GM23248 (cell line): ENCODE results near the gene DENND10. TPM values are rescaled to one million over a fixed set of nuclear protein-coding genes. Genes with fewer than 3 reads are reported as not detected.
"Not testable (repeated sequence)": the region's sequence is repeated elsewhere in the genome, so short reads cannot be mapped to it uniquely, and the experiment has no call there.

Experiments used
- DNase-seq: peaks from one replicate; pipeline ENCODE4 v3.0.0-alpha.2; 2015
- H2AFZ ChIP-seq: fragments of 200-600 bp; sonication (generic); 2 replicates; pipeline ENCODE4 v1.6.1; 2016; ENCODE audit warnings: antibody characterized with exemption
- H3F3A ChIP-seq: fragments of 200-600 bp; sonication (generic); 2 replicates; pipeline ENCODE4 v1.6.1; 2016; ENCODE audit warnings: mild to moderate bottlenecking, antibody characterized with exemption, mixed run types; ENCODE audit not compliant: insufficient read depth
- H3K27ac ChIP-seq: fragments of 200-600 bp; sonication (generic); 2 replicates; pipeline ENCODE4 v1.5.1; 2016; ENCODE audit warnings: mild to moderate bottlenecking
- H3K27me3 ChIP-seq: fragments of 200-600 bp; sonication (generic); replicated peaks from 2 replicates; pipeline ENCODE4 v1.6.1; 2016; ENCODE audit warnings: mild to moderate bottlenecking; ENCODE audit not compliant: insufficient read depth
- H3K36me3 ChIP-seq: fragments of 200-600 bp; sonication (generic); 2 replicates; pipeline ENCODE4 v1.6.1; 2016; ENCODE audit warnings: low read depth, mild to moderate bottlenecking
- H3K4me1 ChIP-seq: fragments of 200-600 bp; sonication (generic); 2 replicates; pipeline ENCODE4 v1.6.1; 2016; ENCODE audit warnings: mild to moderate bottlenecking; ENCODE audit not compliant: insufficient read depth
- H3K4me2 ChIP-seq: fragments of 200-600 bp; sonication (generic); one replicate; pipeline ENCODE4 v1.6.1; 2016; ENCODE audit warnings: mild to moderate bottlenecking; ENCODE audit not compliant: unreplicated experiment
- H3K4me3 ChIP-seq: fragments of 200-600 bp; sonication (generic); 2 replicates; pipeline ENCODE4 v1.5.1; 2016; ENCODE audit warnings: mild to moderate bottlenecking
- H3K79me2 ChIP-seq: fragments of 200-600 bp; sonication (generic); 2 replicates; pipeline ENCODE4 v1.6.1; 2016; ENCODE audit warnings: mild to moderate bottlenecking; ENCODE audit not compliant: insufficient read depth
- H3K9ac ChIP-seq: fragments of 200-600 bp; sonication (generic); 2 replicates; pipeline ENCODE4 v1.6.1; 2016; ENCODE audit warnings: mild to moderate bottlenecking
- H3K9me2 ChIP-seq: fragments of 200-600 bp; sonication (generic); 2 replicates; pipeline ENCODE4 v1.6.1; 2016; ENCODE audit warnings: mixed run types, mild to moderate bottlenecking, moderate library complexity; ENCODE audit not compliant: insufficient read depth
- H3K9me3 ChIP-seq: fragments of 200-600 bp; sonication (generic); one replicate; pipeline ENCODE4 v1.6.1; 2017; ENCODE audit warnings: low read depth
- H4K20me1 ChIP-seq: fragments of 200-600 bp; sonication (generic); 2 replicates; pipeline ENCODE4 v1.6.0; 2016; ENCODE audit not compliant: insufficient read depth
- EZH2 ChIP-seq: fragments of 200-600 bp; sonication (generic); IDR thresholded peaks from 2 replicates; pipeline ENCODE4 v1.6.1; 2018; ENCODE audit warnings: antibody characterized with exemption, mild to moderate bottlenecking; ENCODE audit not compliant: insufficient read depth, poor library complexity, severe bottlenecking
- EZH2phosphoT487 ChIP-seq: fragments of 200-600 bp; sonication (generic); IDR thresholded peaks from 2 replicates; pipeline ENCODE4 v1.6.1; 2018; ENCODE audit warnings: antibody characterized with exemption, moderate library complexity, mild to moderate bottlenecking, low read depth; ENCODE audit not compliant: insufficient read depth
- WGBS, 2 experiments: methylation state at CpG; one replicate each; pipeline ENCODE4 v1.1.6; 2015 to 2017; ENCODE audit warnings: low lambda C conversion rate in 2 of 2, low coverage in 1 of 2; ENCODE audit errors: missing lambda C conversion rate in 2 of 2; 5-methylcytosine and 5-hydroxymethylcytosine counted together
- in situ Hi-C: fragments of 300-500 bp; cut with MboI; formaldehyde crosslinking; loops from 2 replicates; pipeline ENCODE4 v1.15.0; 2020
- polyA plus RNA-seq: library from polyadenylated mRNA; unstranded; fragments of >200 nt; fragmentation: Nextera tagmentation; extraction: Ambion mirVana; gene quantifications from 2 replicates; pipeline ENCODE4 v1.2.1, GENCODE V29; 2016
- total RNA-seq: library from RNA; depleted of rRNA; stranded (reverse); fragments of >200 nt; shearing (Covaris generic); gene quantifications from 2 replicates; pipeline ENCODE4 v1.2.3, GENCODE V29; 2014

DENND10 gene
- total and polyA plus RNA-seq, 2 experiments from 2014 or later = 76.1 to 82.9 TPM

- Histone ChIP-seq H3K79me2 (no peaks in the 10 kb centered on the region), H3K27ac (peak overlapping the region; percentile 96), H3K4me3 (no peak overlapping the region), H3F3A (peaks cover 11% of the 10 kb centered on the region), H3K36me3 (peaks cover 21% of the 10 kb centered on the region; the same call in 1 of the 2 replicates), H2AFZ (no peak overlapping the region), H3K9me2 (no peaks in the 10 kb centered on the region), H3K9me3 (no peaks in the 10 kb centered on the region), H3K4me1 (peaks cover 17% of the 10 kb centered on the region), H3K9ac (peak overlapping the region; percentile 73), H4K20me1 (no peaks in the 10 kb centered on the region), H3K27me3 (no peaks in the 10 kb centered on the region), H3K4me2 (peak overlapping the region; percentile 67)
- 51 to 59% methylated on average over 4 of the region's 4 CpGs for WGBS, 2 experiments
- TF ChIP-seq EZH2phosphoT487 (no peak), EZH2 (no peak)
- DNase-seq = peak; percentile 74
- in situ Hi-C loops = no loop called here
These were observed 31.6 kb downstream of the DENND10 start for GRCh38 chr10:119135513-119135881.

DNA sequence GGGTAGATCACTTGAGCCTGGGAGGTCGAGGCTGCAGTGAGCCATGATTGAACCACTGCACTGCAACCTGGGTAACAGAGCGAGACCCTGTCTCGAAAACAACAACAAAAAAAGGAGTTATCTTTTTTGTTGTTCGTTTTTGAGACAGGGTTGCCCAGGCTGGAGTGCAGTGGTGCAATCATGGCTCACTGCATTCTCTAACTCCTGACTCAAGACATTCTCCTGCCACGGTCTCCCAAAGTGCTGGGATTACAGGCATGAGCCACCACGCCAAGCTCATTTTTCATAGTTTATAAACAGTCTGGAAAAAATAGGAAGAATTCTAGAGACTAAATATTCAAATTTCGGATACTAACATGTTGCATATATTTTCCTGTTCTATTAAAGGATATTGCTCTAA, 32.2 kb downstream of the DENND10 start:
- Histone ChIP-seq H3K4me2 (peak overlapping the region; percentile 8), H3K4me3 (no peak overlapping the region), H3K9ac (peak overlapping the region; percentile 73), H2AFZ (no peak overlapping the region), H3K9me3 (no peaks in the 10 kb centered on the region), H3F3A (peaks cover 11% of the 10 kb centered on the region), H3K4me1 (peaks cover 17% of the 10 kb centered on the region), H4K20me1 (no peaks in the 10 kb centered on the region), H3K36me3 (peaks cover 21% of the 10 kb centered on the region; the same call in 1 of the 2 replicates), H3K9me2 (no peaks in the 10 kb centered on the region), H3K27me3 (no peaks in the 10 kb centered on the region), H3K79me2 (no peaks in the 10 kb centered on the region), H3K27ac (peak overlapping the region; percentile 96)
- TF ChIP-seq EZH2phosphoT487 (no peak), EZH2 (no peak)
- WGBS, 2 experiments = 76 to 78% methylated on average over 7 of the region's 7 CpGs
- peak; percentile 59 for DNase-seq
- in situ Hi-C loops = no loop called here

- in situ Hi-C loops, H3K9ac ChIP-seq, H2AFZ ChIP-seq, H3K4me3 ChIP-seq, H4K20me1 ChIP-seq, H3K9me3 ChIP-seq, H3K36me3 ChIP-seq, DNase-seq, H3K79me2 ChIP-seq, H3K27ac ChIP-seq, H3K4me2 ChIP-seq, H3K9me2 ChIP-seq, H3K27me3 ChIP-seq: not testable (repeated sequence)
- H3F3A ChIP-seq = peaks cover 11% of the 10 kb centered on the region
- peaks cover 10% of the 10 kb centered on the region for H3K4me1 ChIP-seq
- 83 to 85% methylated on average over 8 of the region's 8 CpGs for WGBS, 2 experiments
These were observed 34.0 kb downstream of the DENND10 start for GRCh38 chr10:119137878-119138277.

DNA sequence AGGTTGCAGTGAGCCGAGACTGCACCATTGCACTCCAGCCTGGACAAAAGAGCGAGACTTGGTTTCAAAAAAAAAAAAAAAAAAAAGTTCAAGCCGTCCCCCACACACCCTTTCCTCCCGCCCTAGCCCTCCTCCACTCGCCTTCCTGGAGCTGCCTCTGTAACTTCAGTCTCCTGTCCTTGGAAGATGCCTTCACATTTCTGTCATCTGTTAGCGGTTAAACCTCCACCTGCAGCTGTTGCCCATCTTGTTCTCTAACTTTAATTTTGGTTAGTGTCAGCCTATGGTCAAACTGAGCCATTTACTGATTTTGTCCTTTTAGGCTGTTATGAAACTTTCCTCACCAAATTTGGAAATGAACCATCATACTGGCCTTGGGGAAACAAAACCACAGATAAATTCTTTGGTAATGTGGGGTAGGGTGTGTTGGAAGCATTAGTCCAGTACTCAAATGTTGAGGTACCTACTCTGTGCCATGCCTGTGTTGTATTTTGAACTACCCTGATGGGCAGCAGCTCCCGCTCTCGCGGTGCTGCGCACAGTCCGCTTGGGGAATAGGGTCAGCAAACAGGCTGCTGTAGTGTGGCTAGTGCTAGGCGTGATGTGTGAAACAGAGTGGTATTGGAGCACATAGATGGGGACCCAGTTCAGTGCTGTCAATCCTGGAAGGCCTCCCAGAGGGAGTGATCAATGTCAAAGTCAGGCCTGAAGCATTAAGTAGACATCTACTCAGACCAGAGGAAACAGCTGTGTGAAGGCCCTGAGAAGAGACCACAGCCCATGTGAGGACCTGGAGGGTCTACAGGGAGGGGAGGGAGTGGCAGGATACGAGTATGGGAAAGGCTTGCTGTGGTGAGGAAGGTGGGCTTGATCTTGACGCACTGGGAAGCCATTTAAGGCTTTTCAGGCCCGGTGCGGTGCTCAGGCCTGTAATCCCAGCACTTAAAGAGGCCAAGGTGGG, 34.7 kb downstream of the DENND10 start:
- WGBS, 2 experiments = 94 to 96% methylated on average over 15 to 16 of the region's 16 CpGs
- H3K9me2 ChIP-seq = no peaks in the 10 kb centered on the region
- no peaks in the 10 kb centered on the region for H3K27me3 ChIP-seq
- no peaks in the 10 kb centered on the region for H4K20me1 ChIP-seq
- H3K9ac ChIP-seq = no peak overlapping the region
- in situ Hi-C loops = no loop called here
- H3K4me3 ChIP-seq = no peak overlapping the region
- TF ChIP-seq EZH2phosphoT487 = no peak
- TF ChIP-seq EZH2 = no peak
- no peak overlapping the region for H2AFZ ChIP-seq
- H3K4me1 ChIP-seq = peaks cover 10% of the 10 kb centered on the region
- H3K4me2 ChIP-seq = no peak overlapping the region
- H3F3A ChIP-seq = peaks cover 11% of the 10 kb centered on the region
- peaks cover 4% of the 10 kb centered on the region; the same call in 1 of the 2 replicates for H3K36me3 ChIP-seq
- no peaks in the 10 kb centered on the region for H3K9me3 ChIP-seq
- no peak for DNase-seq
- H3K27ac ChIP-seq = no peak overlapping the region
- H3K79me2 ChIP-seq = no peaks in the 10 kb centered on the region
